ENCODE results near the gene ABHD5. TPM values are rescaled to one million over a fixed set of nuclear protein-coding genes. Genes with fewer than 3 reads are reported as not detected.

The ABHD5 gene
- total and polyA plus RNA-seq, 2 of the 13 experiments (the other 11 are each of a cell fraction or from before 2014, with no cell fraction given), result 4.5 to 13.3 TPM

- TF ChIP-seq, protein P1, sequence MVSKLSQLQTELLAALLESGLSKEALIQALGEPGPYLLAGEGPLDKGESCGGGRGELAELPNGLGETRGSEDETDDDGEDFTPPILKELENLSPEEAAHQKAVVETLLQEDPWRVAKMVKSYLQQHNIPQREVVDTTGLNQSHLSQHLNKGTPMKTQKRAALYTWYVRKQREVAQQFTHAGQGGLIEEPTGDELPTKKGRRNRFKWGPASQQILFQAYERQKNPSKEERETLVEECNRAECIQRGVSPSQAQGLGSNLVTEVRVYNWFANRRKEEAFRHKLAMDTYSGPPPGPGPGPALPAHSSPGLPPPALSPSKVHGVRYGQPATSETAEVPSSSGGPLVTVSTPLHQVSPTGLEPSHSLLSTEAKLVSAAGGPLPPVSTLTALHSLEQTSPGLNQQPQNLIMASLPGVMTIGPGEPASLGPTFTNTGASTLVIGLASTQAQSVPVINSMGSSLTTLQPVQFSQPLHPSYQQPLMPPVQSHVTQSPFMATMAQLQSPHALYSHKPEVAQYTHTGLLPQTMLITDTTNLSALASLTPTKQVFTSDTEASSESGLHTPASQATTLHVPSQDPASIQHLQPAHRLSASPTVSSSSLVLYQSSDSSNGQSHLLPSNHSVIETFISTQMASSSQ (IDR thresholded peaks at IDR 0.05; ENCODE audit: low read depth), result no peak
- TF ChIP-seq, protein P1 (CRISPR knock-in tag; IDR thresholded peaks at IDR 0.05; ENCODE audit: borderline replicate concordance), result 0 out of 2 replicates have a peak, but pooled peaks have one; percentile 39
- TF ChIP-seq IRX3 (CRISPR knock-in tag; IDR thresholded peaks at IDR 0.05; ENCODE audit: borderline replicate concordance, low read depth) (no peak), PPARG (CRISPR knock-in tag; conservative IDR thresholded peaks at IDR 0.05) (0 out of 2 replicates have a peak, but pooled peaks have one; percentile 30), TFE3 (CRISPR knock-in tag; IDR thresholded peaks at IDR 0.05) (peak; percentile 77), ZNF225 (CRISPR knock-in tag; IDR thresholded peaks at IDR 0.05) (no peak), ZNF276 (CRISPR knock-in tag; IDR thresholded peaks at IDR 0.05; ENCODE audit: low read depth) (no peak), BCL6 (CRISPR knock-in tag; IDR thresholded peaks at IDR 0.05) (peak; percentile 71), PLRG1 (conservative IDR thresholded peaks at IDR 0.05) (no peak), ZNF790 (CRISPR knock-in tag; IDR thresholded peaks at IDR 0.05; ENCODE audit: borderline replicate concordance) (no peak), NONO (IDR thresholded peaks at IDR 0.05) (no peak), NONO (CRISPR knock-in tag; conservative IDR thresholded peaks at IDR 0.05) (0 out of 2 replicates have a peak, but pooled peaks have one; percentile 24), RCOR2 (CRISPR knock-in tag; IDR thresholded peaks at IDR 0.05) (0 out of 2 replicates have a peak, but pooled peaks have one; percentile 55), BHLHE40 (IDR thresholded peaks at IDR 0.05; ENCODE audit: low read length) (peak; percentile 46; the same call in 1 of the 2 replicates), NKX3-1 (CRISPR knock-in tag; IDR thresholded peaks at IDR 0.05) (no peak), HCFC1 (IDR thresholded peaks at IDR 0.05; ENCODE audit: low read depth, low read length) (no peak), MAX (IDR thresholded peaks at IDR 0.05) (peak; percentile 90), MTF2 (CRISPR knock-in tag; IDR thresholded peaks at IDR 0.05; ENCODE audit: borderline replicate concordance) (no peak)
- TF ChIP-seq, protein P2, sequence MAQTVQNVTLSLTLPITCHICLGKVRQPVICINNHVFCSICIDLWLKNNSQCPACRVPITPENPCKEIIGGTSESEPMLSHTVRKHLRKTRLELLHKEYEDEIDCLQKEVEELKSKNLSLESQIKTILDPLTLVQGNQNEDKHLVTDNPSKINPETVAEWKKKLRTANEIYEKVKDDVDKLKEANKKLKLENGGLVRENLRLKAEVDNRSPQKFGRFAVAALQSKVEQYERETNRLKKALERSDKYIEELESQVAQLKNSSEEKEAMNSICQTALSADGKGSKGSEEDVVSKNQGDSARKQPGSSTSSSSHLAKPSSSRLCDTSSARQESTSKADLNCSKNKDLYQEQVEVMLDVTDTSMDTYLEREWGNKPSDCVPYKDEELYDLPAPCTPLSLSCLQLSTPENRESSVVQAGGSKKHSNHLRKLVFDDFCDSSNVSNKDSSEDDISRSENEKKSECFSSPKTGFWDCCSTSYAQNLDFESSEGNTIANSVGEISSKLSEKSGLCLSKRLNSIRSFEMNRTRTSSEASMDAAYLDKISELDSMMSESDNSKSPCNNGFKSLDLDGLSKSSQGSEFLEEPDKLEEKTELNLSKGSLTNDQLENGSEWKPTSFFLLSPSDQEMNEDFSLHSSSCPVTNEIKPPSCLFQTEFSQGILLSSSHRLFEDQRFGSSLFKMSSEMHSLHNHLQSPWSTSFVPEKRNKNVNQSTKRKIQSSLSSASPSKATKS (CRISPR knock-in tag; IDR thresholded peaks at IDR 0.05), result no peak
- TF ChIP-seq, protein P3, sequence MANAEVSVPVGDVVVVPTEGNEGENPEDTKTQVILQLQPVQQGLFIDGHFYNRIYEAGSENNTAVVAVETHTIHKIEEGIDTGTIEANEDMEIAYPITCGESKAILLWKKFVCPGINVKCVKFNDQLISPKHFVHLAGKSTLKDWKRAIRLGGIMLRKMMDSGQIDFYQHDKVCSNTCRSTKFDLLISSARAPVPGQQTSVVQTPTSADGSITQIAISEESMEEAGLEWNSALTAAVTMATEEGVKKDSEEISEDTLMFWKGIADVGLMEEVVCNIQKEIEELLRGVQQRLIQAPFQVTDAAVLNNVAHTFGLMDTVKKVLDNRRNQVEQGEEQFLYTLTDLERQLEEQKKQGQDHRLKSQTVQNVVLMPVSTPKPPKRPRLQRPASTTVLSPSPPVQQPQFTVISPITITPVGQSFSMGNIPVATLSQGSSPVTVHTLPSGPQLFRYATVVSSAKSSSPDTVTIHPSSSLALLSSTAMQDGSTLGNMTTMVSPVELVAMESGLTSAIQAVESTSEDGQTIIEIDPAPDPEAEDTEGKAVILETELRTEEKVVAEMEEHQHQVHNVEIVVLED (CRISPR knock-in tag; IDR thresholded peaks at IDR 0.05; ENCODE audit: borderline replicate concordance), result no peak
Observed at GRCh38 chr3:43709022-43709421, 18.3 kb downstream of the ABHD5 start (continued).

All from HepG2 (cell line).